Activated CD8-positive, alpha-beta T cell treated with anti-CD3 and anti-CD28 coated beads for 36 hours (primary cell): Measurements from ENCODE around the gene SETBP1. TPM values are rescaled to one million over a fixed set of nuclear protein-coding genes. Genes with fewer than 3 reads are reported as not detected.
A peak's percentile ranks its signal among the peaks of the same experiment; 100 is the strongest.

Source experiments
- ATAC-seq: fragments of 200-7000 bp; cut with Tn5 transposase; one replicate; pipeline ENCODE4 v1.10.0; 2021; ENCODE audit warnings: mild to moderate bottlenecking, moderate library complexity
- CTCF ChIA-PET: fragments of 350-600 bp; sonication (Branson Sonifier 250); formaldehyde crosslinking; loops from one replicate; lab custom pipeline; 2021; ENCODE audit warnings: antibody characterized with exemption; lab: Charles Lee
- POLR2A ChIA-PET: fragments of 350-600 bp; sonication (Branson Sonifier 250); formaldehyde crosslinking; loops from one replicate; lab custom pipeline; 2021; ENCODE audit warnings: antibody characterized with exemption; lab: Charles Lee
- DNase-seq: peaks from one replicate; pipeline ENCODE4 v3.0.0-alpha.2; 2020
- H3K27ac Mint-ChIP-seq: one replicate; pipeline ENCODE4 v1.8.0; 2021; ENCODE audit warnings: mild to moderate bottlenecking, mixed read lengths
- H3K27me3 Mint-ChIP-seq: one replicate; pipeline ENCODE4 v1.8.0; 2021; ENCODE audit warnings: mixed read lengths
- H3K36me3 Mint-ChIP-seq: one replicate; pipeline ENCODE4 v1.8.0; 2021; ENCODE audit warnings: low read depth, mixed read lengths
- H3K4me1 Mint-ChIP-seq: one replicate; pipeline ENCODE4 v1.8.0; 2021; ENCODE audit warnings: low read depth, mixed read lengths
- H3K4me3 Mint-ChIP-seq: one replicate; pipeline ENCODE4 v1.8.0; 2021; ENCODE audit warnings: mild to moderate bottlenecking, moderate library complexity, mixed read lengths
- H3K9me3 Mint-ChIP-seq: one replicate; pipeline ENCODE4 v1.8.0; 2021; ENCODE audit warnings: mixed read lengths
- intact Hi-C: fragments of 100-400 bp; cut with micrococcal nuclease; formaldehyde crosslinking; loops from one replicate; pipeline ENCODE4 v1.10.0; 2022
- total RNA-seq, 2 experiments: library from RNA; stranded (reverse); gene quantifications; one replicate each; pipeline ENCODE4 v1.2.3, GENCODE V29; 2021
- TF ChIP-seq, protein P1 (sequence below): fragments of 200-600 bp; IDR thresholded peaks from one replicate; pipeline ENCODE4 v1.8.0; 2022; ENCODE audit warnings: antibody characterized with exemption, mild to moderate bottlenecking

The SETBP1 gene
- total RNA-seq, 2 experiments from 2014 or later: 10.2 to 10.4 TPM

DNA sequence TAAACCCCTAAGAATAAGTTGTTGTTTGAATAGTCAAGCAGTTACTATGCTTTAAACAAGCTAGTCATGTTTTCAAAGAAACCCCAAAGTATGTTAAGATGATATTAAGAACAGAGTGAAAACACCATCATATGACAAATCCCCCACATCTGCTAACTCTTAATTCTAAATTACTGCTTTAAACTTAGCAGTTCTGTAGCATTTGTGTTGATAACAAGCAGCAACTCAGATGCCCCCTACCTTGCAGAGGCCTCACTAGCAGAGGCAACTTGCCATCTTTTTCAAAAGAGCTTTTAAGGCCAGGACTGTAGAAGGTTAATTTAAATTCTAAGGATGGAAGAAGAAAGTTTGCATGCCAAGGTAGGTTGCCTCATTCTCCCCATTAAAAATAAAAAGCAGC, 376.2 kb downstream of the SETBP1 start:
- TF ChIP-seq, protein P1, sequence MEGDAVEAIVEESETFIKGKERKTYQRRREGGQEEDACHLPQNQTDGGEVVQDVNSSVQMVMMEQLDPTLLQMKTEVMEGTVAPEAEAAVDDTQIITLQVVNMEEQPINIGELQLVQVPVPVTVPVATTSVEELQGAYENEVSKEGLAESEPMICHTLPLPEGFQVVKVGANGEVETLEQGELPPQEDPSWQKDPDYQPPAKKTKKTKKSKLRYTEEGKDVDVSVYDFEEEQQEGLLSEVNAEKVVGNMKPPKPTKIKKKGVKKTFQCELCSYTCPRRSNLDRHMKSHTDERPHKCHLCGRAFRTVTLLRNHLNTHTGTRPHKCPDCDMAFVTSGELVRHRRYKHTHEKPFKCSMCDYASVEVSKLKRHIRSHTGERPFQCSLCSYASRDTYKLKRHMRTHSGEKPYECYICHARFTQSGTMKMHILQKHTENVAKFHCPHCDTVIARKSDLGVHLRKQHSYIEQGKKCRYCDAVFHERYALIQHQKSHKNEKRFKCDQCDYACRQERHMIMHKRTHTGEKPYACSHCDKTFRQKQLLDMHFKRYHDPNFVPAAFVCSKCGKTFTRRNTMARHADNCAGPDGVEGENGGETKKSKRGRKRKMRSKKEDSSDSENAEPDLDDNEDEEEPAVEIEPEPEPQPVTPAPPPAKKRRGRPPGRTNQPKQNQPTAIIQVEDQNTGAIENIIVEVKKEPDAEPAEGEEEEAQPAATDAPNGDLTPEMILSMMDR: no peak
- Mint-ChIP-seq H3K27ac (no peak overlapping the region), H3K36me3 (no peaks in the 10 kb centered on the region), H3K9me3 (no peaks in the 10 kb centered on the region), H3K4me3 (no peak overlapping the region), H3K4me1 (no peaks in the 10 kb centered on the region), H3K27me3 (no peaks in the 10 kb centered on the region)
- no peak for ATAC-seq
- CTCF ChIA-PET: no interaction called here
- POLR2A ChIA-PET: no interaction called here
- intact Hi-C loops: no loop called here
- no peak for DNase-seq

DNA sequence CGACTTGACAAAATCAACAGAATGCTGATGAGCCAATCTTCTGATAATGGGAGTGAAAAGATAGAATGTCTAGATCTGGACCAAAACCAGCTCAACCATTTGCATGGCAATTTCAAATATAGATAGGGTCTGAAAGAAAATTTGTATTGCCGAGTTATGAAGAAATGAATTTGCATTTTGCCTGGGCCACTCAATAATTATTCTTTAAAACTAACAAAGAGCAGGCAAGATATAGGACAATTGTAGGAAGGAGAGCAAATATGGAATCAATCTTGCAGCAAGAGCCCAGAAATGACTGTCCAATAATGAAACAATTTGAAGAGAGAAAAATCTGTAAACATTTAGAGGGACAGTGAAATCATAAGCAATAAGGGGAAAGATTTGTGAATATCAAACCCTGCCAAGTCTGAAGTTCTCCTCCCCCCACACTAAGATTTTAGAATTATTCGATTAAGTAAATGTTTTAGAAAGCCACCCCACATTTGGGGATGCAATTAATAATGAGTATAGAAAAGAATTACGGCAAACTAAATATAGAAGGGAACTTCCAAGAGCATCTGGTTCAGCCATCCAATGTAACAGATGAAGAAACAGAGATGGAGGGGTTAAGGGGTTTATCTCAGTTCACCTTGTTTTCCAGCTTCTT, 377.4 kb downstream of the SETBP1 start:
- H3K4me3 Mint-ChIP-seq: no peak overlapping the region

DNA sequence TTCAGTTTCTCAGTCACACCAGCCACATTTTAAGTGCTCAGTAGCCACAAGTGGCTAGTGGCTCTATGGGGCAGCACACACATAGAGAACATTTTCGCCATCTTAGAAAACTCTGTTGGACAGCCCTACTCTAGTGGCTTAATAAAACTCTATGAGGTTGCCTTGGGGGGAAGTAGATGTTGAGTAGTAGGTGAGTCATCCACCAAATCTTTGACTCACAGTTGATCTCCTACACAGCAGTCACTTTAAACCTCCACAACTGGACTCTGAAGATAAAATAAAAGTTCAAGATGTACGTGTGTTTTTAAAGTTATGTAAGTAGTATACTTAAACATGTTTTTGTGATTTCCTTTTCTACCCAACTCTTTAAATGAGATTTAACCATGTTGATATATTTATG, 379.0 kb downstream of the SETBP1 start:
- CTCF ChIA-PET: interaction anchor here (1.1 kb wide), 1 partner anchor 9 kb away, joined by 3 read pairs; no protein-coding TSS in a partner anchor

More for the DNA sequence above, 377.4 kb downstream of the SETBP1 start:
- no peak for DNase-seq
- intact Hi-C loops: no loop called here
- no peak for ATAC-seq
- no peaks in the 10 kb centered on the region for H3K9me3 Mint-ChIP-seq
- no peaks in the 10 kb centered on the region for H3K4me1 Mint-ChIP-seq
- no peak overlapping the region for H3K27ac Mint-ChIP-seq
- no peaks in the 10 kb centered on the region for H3K27me3 Mint-ChIP-seq
- H3K36me3 Mint-ChIP-seq: no peaks in the 10 kb centered on the region
- CTCF ChIA-PET: no interaction called here
- TF ChIP-seq, protein P1: no peak
- POLR2A ChIA-PET: no interaction called here

DNA sequence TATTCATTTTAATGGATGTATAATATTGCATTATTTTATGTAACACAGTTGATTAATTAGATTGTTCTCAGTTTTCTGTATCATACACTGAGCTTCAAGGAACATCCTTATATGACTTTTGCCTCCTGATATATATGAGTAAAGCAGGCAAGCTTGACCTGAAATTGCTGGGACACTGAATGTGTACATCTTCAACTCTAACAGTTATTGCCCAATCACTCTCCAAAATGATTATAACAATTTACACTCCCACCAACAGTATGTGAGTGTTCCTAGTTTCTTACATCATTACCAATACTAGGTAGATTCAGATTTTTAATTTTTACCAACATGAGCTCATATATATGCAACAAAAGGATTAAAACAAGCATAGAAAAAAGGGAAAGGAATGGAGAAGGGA, 379.4 kb downstream of the SETBP1 start:
- POLR2A ChIA-PET: no interaction called here
- CTCF ChIA-PET: interaction anchor here (1.1 kb wide), 1 partner anchor 9 kb away, joined by 3 read pairs; no protein-coding TSS in a partner anchor
- DNase-seq (no peak), ATAC-seq (no peak)
- Mint-ChIP-seq H3K4me1 (no peaks in the 10 kb centered on the region), H3K27ac (no peak overlapping the region), H3K4me3 (no peak overlapping the region), H3K9me3 (peaks cover 2% of the 10 kb centered on the region), H3K27me3 (no peaks in the 10 kb centered on the region), H3K36me3 (no peaks in the 10 kb centered on the region)
- intact Hi-C loops: no loop called here
- TF ChIP-seq, protein P1: no peak

More for the DNA sequence above, 379.0 kb downstream of the SETBP1 start:
- POLR2A ChIA-PET: no interaction called here
- no peak overlapping the region for H3K27ac Mint-ChIP-seq
- no peak overlapping the region for H3K4me3 Mint-ChIP-seq
- intact Hi-C loops: no loop called here
- no peaks in the 10 kb centered on the region for H3K36me3 Mint-ChIP-seq
- no peaks in the 10 kb centered on the region for H3K4me1 Mint-ChIP-seq
- TF ChIP-seq, protein P1: no peak
- no peaks in the 10 kb centered on the region for H3K27me3 Mint-ChIP-seq
- DNase-seq (no peak), ATAC-seq (peak; percentile 74)
- peaks cover 2% of the 10 kb centered on the region for H3K9me3 Mint-ChIP-seq

DNA sequence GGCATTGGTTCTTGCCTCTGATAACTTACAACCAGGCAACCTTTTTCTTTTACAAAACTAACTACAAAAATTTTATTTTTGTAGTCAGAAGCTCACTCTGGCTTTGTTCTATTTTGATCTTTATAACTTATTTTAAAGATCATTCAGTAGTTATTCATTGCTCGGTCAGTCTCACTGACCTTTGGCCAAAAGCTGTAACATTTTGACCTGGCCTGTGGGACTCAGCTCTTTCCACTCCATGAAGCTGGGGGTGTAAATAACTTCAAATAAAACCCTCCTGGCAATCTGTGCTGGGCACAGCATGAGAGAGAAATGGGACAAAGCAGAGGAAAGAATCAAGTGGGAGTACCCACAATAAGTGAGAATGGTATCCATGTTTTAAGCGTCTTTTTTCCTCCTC, 380.7 kb downstream of the SETBP1 start:
- peaks cover 2% of the 10 kb centered on the region for H3K9me3 Mint-ChIP-seq
- POLR2A ChIA-PET: no interaction called here
- intact Hi-C loops: no loop called here
- H3K36me3 Mint-ChIP-seq: no peaks in the 10 kb centered on the region
- TF ChIP-seq, protein P1: no peak
- H3K27ac Mint-ChIP-seq: no peak overlapping the region
- H3K4me3 Mint-ChIP-seq: no peak overlapping the region
- H3K27me3 Mint-ChIP-seq: no peaks in the 10 kb centered on the region
- CTCF ChIA-PET: no interaction called here
- ATAC-seq (no peak), DNase-seq (no peak)
- H3K4me1 Mint-ChIP-seq: peaks cover 4% of the 10 kb centered on the region
